Activated T-cell treated with anti-CD3 and anti-CD28 coated beads, Interleukin-2, amount 50 U/mL, for 48 hours (primary cell): Measurements from ENCODE around the gene ADGRG6.
"Not testable (repeated sequence)": the region's sequence is repeated elsewhere in the genome, so short reads cannot be mapped to it uniquely, and the experiment has no call there.

Experiments
- DNase-seq, 2 experiments: peaks; one replicate each; pipeline ENCODE4 v3.0.0-alpha.2; 2020

Gene ADGRG6

GRCh38 chr6:142414462-142415250, 112.8 kb downstream of the ADGRG6 start:
- no peak for DNase-seq

GRCh38 chr6:142416179-142416578, 114.4 kb downstream of the ADGRG6 start:
- no peak for DNase-seq

- no peak for DNase-seq
Observed at GRCh38 chr6:142416686-142417085, 114.9 kb downstream of the ADGRG6 start.

GRCh38 chr6:142417331-142417750, 115.5 kb downstream of the ADGRG6 start:
- no peak for DNase-seq

GRCh38 chr6:142419071-142419470, 117.3 kb downstream of the ADGRG6 start:
- DNase-seq = no peak

GRCh38 chr6:142420802-142421201, 119.0 kb downstream of the ADGRG6 start:
- no peak for DNase-seq

- no peak for DNase-seq
Observed at GRCh38 chr6:142421285-142422117, 119.7 kb downstream of the ADGRG6 start.

GRCh38 chr6:142426444-142427132, 124.8 kb downstream of the ADGRG6 start:
- not testable (repeated sequence) for DNase-seq

- not testable (repeated sequence) for DNase-seq
Observed at GRCh38 chr6:142428468-142428867, 126.7 kb downstream of the ADGRG6 start.

GRCh38 chr6:142429195-142429594, 127.4 kb downstream of the ADGRG6 start:
- no peak for DNase-seq

- DNase-seq = no peak
Observed at GRCh38 chr6:142433419-142433818, 131.6 kb downstream of the ADGRG6 start.

GRCh38 chr6:142438898-142439297, 137.1 kb downstream of the ADGRG6 start:
- no peak for DNase-seq

- DNase-seq = no peak
Observed at GRCh38 chr6:142440600-142441293, 138.9 kb downstream of the ADGRG6 start.

GRCh38 chr6:142441716-142442115, 139.9 kb downstream of the ADGRG6 start:
- DNase-seq = no peak

- no peak for DNase-seq
Observed at GRCh38 chr6:142443102-142443501, 141.3 kb downstream of the ADGRG6 start.

GRCh38 chr6:142443532-142443931, 141.7 kb downstream of the ADGRG6 start:
- no peak for DNase-seq

- no peak for DNase-seq
Observed at GRCh38 chr6:142444376-142444775, 142.6 kb downstream of the ADGRG6 start.

GRCh38 chr6:142444881-142445301, 143.1 kb downstream of the ADGRG6 start:
- DNase-seq = no peak

GRCh38 chr6:142446168-142446567, 144.4 kb downstream of the ADGRG6 start:
- DNase-seq = no peak

GRCh38 chr6:142446576-142446975, 144.8 kb downstream of the ADGRG6 start:
- no peak for DNase-seq

GRCh38 chr6:142448091-142448729, 146.4 kb downstream of the ADGRG6 start:
- DNase-seq = no peak

- not testable (repeated sequence) for DNase-seq
Observed at GRCh38 chr6:142450856-142451255, 149.0 kb downstream of the ADGRG6 start.
